Astrocyte (in vitro differentiated cells and primary cell): ENCODE data around the gene CRHR2. TPM values are rescaled to one million over a fixed set of nuclear protein-coding genes. Genes with fewer than 3 reads are reported as not detected.

Experiments used
- DNase-seq: peaks from one replicate; pipeline ENCODE4 v3.0.0-alpha.2; 2010; ENCODE audit warnings: low read depth
- FAIRE-seq: peaks from 2 replicates; lab custom pipeline; 2011; peaks lifted over from hg19 to GRCh38; lab: Jason Lieb, UNC
- H2AFZ ChIP-seq: 2 replicates; pipeline ENCODE4 v1.6.0; 2012; ENCODE audit warnings: low read depth, low read length, inconsistent platforms
- H3K27ac ChIP-seq: 2 replicates; pipeline ENCODE4 v1.5.1; 2011; ENCODE audit warnings: low read depth, low read length, inconsistent platforms
- H3K27me3 ChIP-seq: 2 replicates; pipeline ENCODE4 v1.6.0; 2011; ENCODE audit warnings: low read length, inconsistent platforms; ENCODE audit not compliant: insufficient read depth
- H3K36me3 ChIP-seq: 2 replicates; pipeline ENCODE4 v1.5.1; 2011; ENCODE audit warnings: low read length, inconsistent platforms; ENCODE audit not compliant: insufficient read depth
- H3K4me1 ChIP-seq: 2 replicates; pipeline ENCODE4 v1.5.1; 2011; ENCODE audit warnings: low read length, inconsistent platforms; ENCODE audit not compliant: insufficient read depth
- H3K4me2 ChIP-seq: 2 replicates; pipeline ENCODE4 v1.6.0; 2012; ENCODE audit warnings: low read length, inconsistent platforms
- H3K4me3 ChIP-seq: 2 replicates; pipeline ENCODE4 v1.5.1; 2011; ENCODE audit warnings: low read depth, mild to moderate bottlenecking, low read length, inconsistent platforms; ENCODE audit not compliant: insufficient read depth
- H3K79me2 ChIP-seq: 2 replicates; pipeline ENCODE4 v1.6.0; 2012; ENCODE audit warnings: mild to moderate bottlenecking, low read length, inconsistent platforms; ENCODE audit not compliant: insufficient read depth
- H3K9ac ChIP-seq: 2 replicates; pipeline ENCODE4 v1.6.0; 2012; ENCODE audit warnings: mild to moderate bottlenecking, low read length, inconsistent platforms
- H3K9me3 ChIP-seq: 2 replicates; pipeline ENCODE4 v1.5.1; 2012; ENCODE audit warnings: low read depth, mild to moderate bottlenecking, low read length, inconsistent platforms; ENCODE audit not compliant: insufficient read depth
- H4K20me1 ChIP-seq: 2 replicates; pipeline ENCODE4 v1.6.0; 2012; ENCODE audit warnings: low read length, inconsistent platforms; ENCODE audit not compliant: insufficient read depth
- H3K27ac Mint-ChIP-seq: one replicate; pipeline ENCODE4 v1.8.0; 2021; ENCODE audit warnings: mild to moderate bottlenecking, mixed read lengths; ENCODE audit not compliant: unreplicated experiment
- H3K27me3 Mint-ChIP-seq: one replicate; pipeline ENCODE4 v1.8.0; 2021; ENCODE audit warnings: low read depth, mixed read lengths; ENCODE audit not compliant: unreplicated experiment
- H3K36me3 Mint-ChIP-seq: one replicate; pipeline ENCODE4 v1.8.0; 2021; ENCODE audit warnings: low read depth, mixed read lengths; ENCODE audit not compliant: unreplicated experiment
- H3K4me1 Mint-ChIP-seq: one replicate; pipeline ENCODE4 v1.8.0; 2021; ENCODE audit warnings: low read depth, mixed read lengths; ENCODE audit not compliant: unreplicated experiment
- H3K4me3 Mint-ChIP-seq: one replicate; pipeline ENCODE4 v1.8.0; 2021; ENCODE audit warnings: mild to moderate bottlenecking, moderate library complexity, mixed read lengths; ENCODE audit not compliant: unreplicated experiment
- H3K9me3 Mint-ChIP-seq: one replicate; pipeline ENCODE4 v1.8.0; 2021; ENCODE audit warnings: mild to moderate bottlenecking, mixed read lengths; ENCODE audit not compliant: unreplicated experiment
- CTCF ChIP-seq: IDR thresholded peaks from 2 replicates; pipeline ENCODE4 v1.5.1; 2011; ENCODE audit warnings: low read depth, mild to moderate bottlenecking, inconsistent platforms, low read length, moderate library complexity; ENCODE audit not compliant: insufficient read depth
- EZH2 ChIP-seq: IDR thresholded peaks from 2 replicates; pipeline ENCODE4 v1.6.1; 2012; ENCODE audit warnings: mild to moderate bottlenecking, low read length, inconsistent platforms; ENCODE audit not compliant: insufficient read depth
- total RNA-seq: library from RNA; stranded (reverse); gene quantifications from 2 replicates; pipeline ENCODE4 v1.2.1, GENCODE V29; 2021

The CRHR2 gene
- total RNA-seq, 1 donor from 2014 or later: not detected

- peaks cover 89% of the 10 kb centered on the region for H3K27me3 Mint-ChIP-seq
- H3K27ac ChIP-seq: no peak overlapping the region
- H3K27ac Mint-ChIP-seq: no peak overlapping the region
- no peak overlapping the region for H3K4me2 ChIP-seq
- peaks cover 72% of the 10 kb centered on the region for H3K27me3 ChIP-seq
- peaks cover 2% of the 10 kb centered on the region for H3K36me3 Mint-ChIP-seq
- no peak overlapping the region for H3K4me3 ChIP-seq
- peaks cover 6% of the 10 kb centered on the region for H3K4me1 Mint-ChIP-seq
- H3K4me3 Mint-ChIP-seq: no peak overlapping the region
- no peaks in the 10 kb centered on the region for H3K79me2 ChIP-seq
- no peak for FAIRE-seq
- peaks cover 6% of the 10 kb centered on the region for H3K4me1 ChIP-seq
- no peak overlapping the region for H3K9ac ChIP-seq
- no peak for DNase-seq
- TF ChIP-seq EZH2: no peak
- TF ChIP-seq CTCF: no peak
- H2AFZ ChIP-seq: no peak overlapping the region
- H3K9me3 Mint-ChIP-seq: peaks cover 5% of the 10 kb centered on the region
- H3K36me3 ChIP-seq: no peaks in the 10 kb centered on the region
- H4K20me1 ChIP-seq: no peaks in the 10 kb centered on the region
- no peaks in the 10 kb centered on the region for H3K9me3 ChIP-seq
Measured at GRCh38 chr7:30679664-30680063, 2.6 kb downstream of the CRHR2 start.

- no peak overlapping the region for H3K9ac ChIP-seq
- H3K9me3 ChIP-seq: no peaks in the 10 kb centered on the region
- no peak overlapping the region for H3K4me3 Mint-ChIP-seq
- H3K36me3 Mint-ChIP-seq: peaks cover 2% of the 10 kb centered on the region
- H3K4me1 Mint-ChIP-seq: peaks cover 1% of the 10 kb centered on the region
- TF ChIP-seq EZH2 (no peak), CTCF (no peak)
- DNase-seq (no peak), FAIRE-seq (no peak)
- no peaks in the 10 kb centered on the region for H4K20me1 ChIP-seq
- H2AFZ ChIP-seq: no peak overlapping the region
- no peaks in the 10 kb centered on the region for H3K36me3 ChIP-seq
- H3K4me3 ChIP-seq: no peak overlapping the region
- H3K27me3 Mint-ChIP-seq: peaks cover 89% of the 10 kb centered on the region
- no peak overlapping the region for H3K27ac ChIP-seq
- H3K4me1 ChIP-seq: peaks cover 6% of the 10 kb centered on the region
- no peak overlapping the region for H3K27ac Mint-ChIP-seq
- H3K27me3 ChIP-seq: peaks cover 64% of the 10 kb centered on the region
- no peaks in the 10 kb centered on the region for H3K79me2 ChIP-seq
- H3K9me3 Mint-ChIP-seq: peaks cover 5% of the 10 kb centered on the region
- no peak overlapping the region for H3K4me2 ChIP-seq
Measured at GRCh38 chr7:30678805-30679204, 3.5 kb downstream of the CRHR2 start.

- H3K79me2 ChIP-seq: no peaks in the 10 kb centered on the region
- H3K9ac ChIP-seq: no peak overlapping the region
- no peak overlapping the region for H3K4me3 Mint-ChIP-seq
- no peak overlapping the region for H3K27ac ChIP-seq
- H3K27me3 Mint-ChIP-seq: peaks cover 81% of the 10 kb centered on the region
- peaks cover 26% of the 10 kb centered on the region for H3K27me3 ChIP-seq
- no peaks in the 10 kb centered on the region for H3K4me1 Mint-ChIP-seq
- no peaks in the 10 kb centered on the region for H3K4me1 ChIP-seq
- no peaks in the 10 kb centered on the region for H3K9me3 ChIP-seq
- no peak for DNase-seq
- H2AFZ ChIP-seq: no peak overlapping the region
- no peaks in the 10 kb centered on the region for H4K20me1 ChIP-seq
- no peak overlapping the region for H3K4me3 ChIP-seq
- no peaks in the 10 kb centered on the region for H3K36me3 ChIP-seq
- no peak overlapping the region for H3K27ac Mint-ChIP-seq
- H3K9me3 Mint-ChIP-seq: peaks cover 11% of the 10 kb centered on the region
- no peak for FAIRE-seq
- H3K36me3 Mint-ChIP-seq: peaks cover under 1% of the 10 kb centered on the region
- TF ChIP-seq CTCF: no peak
- no peak for TF ChIP-seq EZH2
- no peak overlapping the region for H3K4me2 ChIP-seq
Measured at GRCh38 chr7:30674876-30675275, 7.4 kb downstream of the CRHR2 start.
